SK-N-DZ (cell line): ENCODE measurements around the gene TBXAS1.

Source experiments
- DNase-seq: peaks from one replicate; pipeline ENCODE4 v3.0.0-alpha.2; 2015; ENCODE audit warnings: low spot score

The TBXAS1 gene

GRCh38 chr7:139946533-139946932 lies 117.5 kb downstream of the TBXAS1 start:
- no peak for DNase-seq

GRCh38 chr7:139947021-139947420 lies 118.0 kb downstream of the TBXAS1 start:
- no peak for DNase-seq

GRCh38 chr7:139948167-139948566 lies 119.1 kb downstream of the TBXAS1 start:
- DNase-seq: no peak

DNA sequence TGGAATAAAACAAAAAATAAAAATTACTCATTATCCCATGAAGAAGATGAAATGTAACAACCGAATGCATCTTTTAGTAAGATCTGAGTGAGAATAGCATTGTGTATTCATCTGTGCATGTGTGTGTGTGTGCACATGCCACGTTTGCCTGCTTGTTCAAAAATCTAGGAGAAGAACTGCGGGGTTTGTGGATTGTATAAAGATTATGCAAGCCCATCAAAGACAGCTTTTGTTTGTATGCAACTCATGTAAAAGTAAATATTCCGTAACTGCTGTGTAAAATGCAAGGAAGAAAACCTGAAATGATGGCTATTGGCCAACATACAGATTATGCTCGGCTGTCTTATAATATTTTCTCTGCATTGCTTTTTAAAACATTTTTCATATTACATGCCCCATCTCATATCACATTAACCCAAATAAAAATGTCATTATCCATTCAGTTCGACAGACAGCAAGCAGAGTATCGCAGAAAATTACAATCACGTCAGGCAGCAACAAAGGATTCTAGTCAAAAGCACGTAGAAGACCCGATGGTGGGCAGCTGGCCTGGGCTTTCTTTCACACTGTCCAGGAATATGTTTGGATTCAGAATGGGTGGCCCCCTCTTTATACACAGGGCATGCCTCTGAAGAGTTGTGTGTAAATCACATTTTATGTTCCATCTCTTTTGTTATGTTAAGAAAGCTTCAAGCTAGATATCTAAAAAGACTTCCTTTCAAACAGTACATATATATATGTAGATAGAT lies 119.7 kb downstream of the TBXAS1 start:
- no peak for DNase-seq

DNA sequence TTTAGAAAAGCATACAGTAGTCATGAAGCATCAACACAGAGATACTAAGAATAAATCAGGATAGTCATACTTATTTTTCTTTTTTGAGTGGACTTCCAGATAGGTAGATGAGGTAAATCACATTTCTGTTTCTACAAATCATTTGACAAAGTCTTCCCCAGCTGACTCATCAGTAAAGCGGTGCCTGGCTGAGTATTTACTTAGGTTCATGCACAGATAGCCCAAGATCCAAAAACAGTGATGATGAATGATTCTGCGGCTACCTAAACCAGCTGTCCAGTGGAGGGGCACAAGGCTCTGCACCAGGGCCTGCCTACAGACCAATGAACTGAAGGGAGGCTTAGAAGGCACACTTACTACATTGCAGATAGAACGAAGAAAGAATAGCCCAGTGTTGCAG lies 120.6 kb downstream of the TBXAS1 start:
- DNase-seq: no peak

- no peak for DNase-seq
Observed at GRCh38 chr7:139950881-139951525, 121.9 kb downstream of the TBXAS1 start.

DNA sequence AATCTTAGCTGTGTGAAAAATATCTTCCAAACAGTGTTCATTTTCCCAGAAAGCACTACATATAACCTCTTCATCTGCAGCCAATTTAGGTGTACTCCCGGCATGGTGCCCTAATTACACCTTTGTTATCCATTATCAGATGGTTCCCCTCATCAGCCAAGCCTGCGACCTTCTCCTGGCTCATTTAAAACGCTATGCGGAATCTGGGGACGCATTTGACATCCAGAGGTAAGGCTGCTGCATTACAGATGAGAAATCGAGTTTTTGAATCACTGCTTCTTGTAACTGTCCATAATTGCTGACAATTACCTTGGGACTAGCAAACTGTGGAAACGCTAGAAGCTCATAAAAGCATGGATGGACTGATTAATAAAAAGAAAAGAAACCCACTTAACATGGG lies 124.2 kb downstream of the TBXAS1 start:
- peak; percentile 90 for DNase-seq

GRCh38 chr7:139955109-139955820 lies 126.2 kb downstream of the TBXAS1 start:
- DNase-seq: peak; percentile 38

GRCh38 chr7:139958599-139959284 lies 129.7 kb downstream of the TBXAS1 start:
- no peak for DNase-seq

DNA sequence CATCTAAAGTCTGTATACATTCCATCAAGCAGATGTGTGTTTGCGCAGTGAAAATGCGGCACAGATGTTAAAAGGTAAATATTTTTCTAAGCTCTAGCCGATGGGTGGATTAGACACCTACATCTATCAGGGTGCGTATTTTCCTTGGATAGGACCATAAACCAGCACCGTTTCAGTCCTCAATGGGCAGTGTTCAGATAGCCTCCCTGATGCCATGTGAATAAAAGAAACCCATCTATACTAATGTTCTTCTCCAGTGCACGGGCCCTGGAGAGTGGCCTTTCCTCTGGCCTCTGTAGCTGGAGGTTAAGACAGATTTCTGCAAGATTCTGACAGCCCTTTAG lies 130.2 kb downstream of the TBXAS1 start:
- DNase-seq: no peak

DNA sequence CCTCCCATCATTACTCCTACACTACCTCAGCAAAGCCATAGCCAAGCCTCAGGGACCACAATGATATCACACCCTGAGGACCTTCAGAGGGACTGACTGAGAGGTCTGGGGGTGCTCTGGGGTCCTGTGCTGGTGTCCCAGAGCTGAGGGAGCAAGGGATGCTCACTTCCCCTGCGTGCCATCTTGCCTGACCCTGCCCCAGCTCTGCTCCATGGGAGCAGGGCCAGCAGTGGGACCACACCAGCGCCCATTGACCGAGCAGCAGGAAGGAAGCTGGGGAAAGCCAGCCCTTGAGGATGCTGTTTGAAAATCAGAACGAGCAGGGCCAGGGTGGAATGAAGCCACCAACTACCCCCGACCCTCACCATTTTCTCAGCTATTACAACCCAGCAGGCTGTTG lies 130.7 kb downstream of the TBXAS1 start:
- no peak for DNase-seq

- no peak for DNase-seq
Observed at GRCh38 chr7:139960157-139960556, 131.1 kb downstream of the TBXAS1 start.

DNA sequence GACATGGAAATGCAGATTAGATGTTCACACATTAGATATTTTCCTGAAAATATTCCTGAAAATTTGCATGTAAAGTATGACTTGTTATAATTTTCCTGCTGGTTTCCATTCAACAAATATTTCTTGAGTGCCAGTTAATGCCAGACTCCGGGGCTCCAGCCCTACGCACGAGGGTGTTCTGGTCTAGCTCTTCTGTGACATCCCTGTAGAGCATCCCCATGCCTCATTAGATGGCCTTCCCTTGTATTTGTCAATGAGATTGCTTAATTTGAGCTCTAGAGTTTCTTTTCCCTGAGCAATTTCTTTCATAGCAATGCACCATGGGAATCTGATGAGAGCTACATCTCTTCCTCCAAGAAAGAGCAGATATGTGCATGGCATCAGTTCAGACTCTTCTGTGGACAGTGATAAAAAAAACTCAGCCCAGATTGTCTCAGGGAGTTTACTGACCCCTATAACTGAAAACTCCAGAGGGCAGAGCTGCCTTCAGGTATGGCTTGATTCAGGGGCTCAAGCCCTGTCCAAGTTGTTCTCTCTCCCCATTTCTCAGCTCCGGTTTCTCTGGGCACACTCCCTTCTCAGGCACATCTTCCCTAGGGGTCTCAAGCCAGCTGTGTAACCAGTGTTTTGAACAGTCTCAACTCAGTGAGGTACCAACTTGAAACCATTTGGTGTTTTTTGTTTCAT lies 137.0 kb downstream of the TBXAS1 start:
- peak; percentile 72 for DNase-seq

DNA sequence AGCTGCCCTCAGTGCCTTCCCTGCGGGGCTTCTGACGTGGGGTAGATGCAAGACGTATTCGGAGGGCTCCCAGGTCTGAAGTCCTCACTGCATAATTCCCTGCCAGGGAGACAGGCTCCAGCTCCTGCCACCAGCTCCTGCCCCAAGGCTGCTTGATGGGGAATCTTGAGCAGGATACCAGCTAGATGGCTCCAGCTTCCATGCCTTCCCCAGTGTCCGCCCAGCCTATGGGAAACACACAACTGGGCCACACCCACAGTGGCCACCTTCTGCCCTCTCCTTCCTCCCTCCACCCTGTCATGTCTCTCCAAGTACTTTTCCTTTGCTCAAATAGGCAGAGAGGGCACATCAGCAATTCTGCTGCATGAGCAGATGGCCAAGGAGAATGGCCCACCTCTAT lies 137.9 kb downstream of the TBXAS1 start:
- no peak for DNase-seq

- DNase-seq: no peak
Observed at GRCh38 chr7:139968931-139969330, 139.9 kb downstream of the TBXAS1 start.

GRCh38 chr7:139972029-139972428 lies 143.0 kb downstream of the TBXAS1 start:
- no peak for DNase-seq

GRCh38 chr7:139973101-139974050 lies 144.3 kb downstream of the TBXAS1 start:
- DNase-seq: no peak

DNA sequence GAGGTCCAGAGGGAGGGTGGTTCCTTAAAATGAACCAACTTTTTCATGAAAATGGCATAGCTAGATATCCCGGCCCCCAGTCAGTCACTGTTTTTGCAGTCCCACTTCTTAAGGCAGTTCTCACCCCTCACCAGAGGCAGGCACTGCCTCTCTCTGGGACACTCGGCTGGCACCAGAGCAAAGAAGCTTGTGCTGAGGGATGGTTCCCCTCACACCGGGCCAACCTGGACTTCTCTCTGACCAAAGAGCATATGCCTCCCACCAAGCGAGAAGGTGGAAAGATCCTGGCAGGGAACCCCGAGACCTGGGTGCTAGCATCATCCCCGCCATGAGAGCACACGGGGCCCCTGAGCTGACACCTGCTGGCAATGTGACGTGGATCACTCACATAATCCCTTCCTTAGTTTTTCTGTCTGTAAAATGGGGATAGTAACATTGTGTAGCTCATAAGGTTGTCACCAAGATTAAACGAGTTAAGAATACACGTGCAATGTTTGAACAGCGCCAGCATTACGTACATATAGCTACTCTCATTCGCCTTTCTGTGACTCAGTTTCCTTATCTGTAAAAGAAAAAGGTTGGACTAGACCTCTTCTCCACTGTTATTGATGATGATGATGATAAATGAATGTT lies 145.2 kb downstream of the TBXAS1 start:
- no peak for DNase-seq

DNA sequence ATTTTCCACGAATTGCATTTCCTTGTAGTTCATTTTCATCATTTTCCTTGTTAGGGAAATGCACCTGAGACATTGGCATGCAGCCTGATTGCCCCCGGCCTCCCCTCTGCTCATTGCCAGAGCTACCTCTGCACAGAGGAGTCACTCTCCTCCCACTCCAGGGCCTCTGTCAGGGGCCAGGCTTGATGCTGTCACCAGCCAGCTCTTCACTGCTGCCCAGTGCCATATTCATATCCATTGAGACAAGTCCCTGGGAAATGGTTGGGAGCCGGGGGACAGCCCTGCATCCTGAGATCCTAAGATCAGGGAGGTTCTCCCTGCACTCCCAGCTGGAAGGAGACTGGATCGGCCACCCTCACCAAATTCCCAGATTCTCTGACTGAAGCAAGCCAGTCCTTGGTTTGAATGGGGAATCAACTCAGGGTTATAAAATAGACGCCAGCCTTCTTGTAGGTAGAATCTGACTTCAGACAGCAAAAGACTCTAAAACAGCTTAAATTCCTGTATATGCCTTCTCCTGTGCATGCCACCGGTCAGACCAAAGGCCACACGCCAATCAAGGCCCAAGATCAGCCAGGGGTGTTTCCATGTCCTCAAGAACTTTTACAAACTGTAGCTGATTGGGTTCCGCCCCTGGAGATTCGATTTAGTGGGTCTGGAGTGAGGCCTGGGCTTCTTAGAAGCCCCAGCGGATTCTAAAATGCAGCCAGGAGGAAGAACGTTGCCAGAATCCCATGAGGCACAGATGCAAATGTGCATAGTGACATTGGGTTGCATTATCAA lies 147.2 kb downstream of the TBXAS1 start:
- DNase-seq: no peak
